Neural progenitor cell (in vitro differentiated cells): Measurements from ENCODE around the gene ERVMER34-1. TPM values are rescaled to one million over a fixed set of nuclear protein-coding genes. Genes with fewer than 3 reads are reported as not detected.

Experiments
- DNase-seq: peaks from one replicate; pipeline ENCODE4 v3.0.0-alpha.2; 2016; ENCODE audit warnings: low spot score
- H2AFZ ChIP-seq: fragments of 200-600 bp; sonication (generic); replicated peaks from 2 replicates; pipeline ENCODE4 v1.6.1; 2016; ENCODE audit warnings: antibody characterized with exemption
- H3F3A ChIP-seq: fragments of 200-600 bp; sonication (generic); 2 replicates; pipeline ENCODE4 v1.6.1; 2016; ENCODE audit warnings: antibody characterized with exemption, low read depth
- H3K27ac ChIP-seq: fragments of 200-600 bp; sonication (generic); 2 replicates; pipeline ENCODE4 v1.5.1; 2016; ENCODE audit warnings: mild to moderate bottlenecking
- H3K27me3 ChIP-seq: fragments of 200-600 bp; sonication (generic); 2 replicates; pipeline ENCODE4 v1.6.1; 2016; ENCODE audit warnings: mild to moderate bottlenecking, moderate library complexity
- H3K36me3 ChIP-seq: fragments of 200-600 bp; sonication (generic); 2 replicates; pipeline ENCODE4 v1.5.1; 2016
- H3K4me1 ChIP-seq: fragments of 200-600 bp; sonication (generic); 2 replicates; pipeline ENCODE4 v1.6.1; 2016; ENCODE audit warnings: mixed run types
- H3K4me2 ChIP-seq: fragments of 200-600 bp; sonication (generic); 2 replicates; pipeline ENCODE4 v1.6.1; 2016
- H3K4me3 ChIP-seq: fragments of 200-600 bp; sonication (generic); 2 replicates; pipeline ENCODE4 v1.5.1; 2016
- H3K79me2 ChIP-seq: fragments of 200-600 bp; sonication (generic); 2 replicates; pipeline ENCODE4 v1.6.1; 2016; ENCODE audit warnings: low read depth
- H3K9ac ChIP-seq: fragments of 200-600 bp; sonication (generic); 2 replicates; pipeline ENCODE4 v1.6.1; 2016
- H3K9me3 ChIP-seq: fragments of 200-600 bp; sonication (generic); 2 replicates; pipeline ENCODE4 v1.5.1; 2016; ENCODE audit warnings: low read depth
- H4K20me1 ChIP-seq: fragments of 200-600 bp; sonication (generic); 2 replicates; pipeline ENCODE4 v1.6.1; 2016; ENCODE audit warnings: low read depth
- H3K27ac Mint-ChIP-seq: 3 replicates; pipeline ENCODE4 v1.8.0; 2021; ENCODE audit warnings: mixed read lengths
- H3K27me3 Mint-ChIP-seq: 2 replicates; pipeline ENCODE4 v1.8.0; 2022; ENCODE audit warnings: low read depth, mild to moderate bottlenecking, inconsistent platforms, moderate library complexity, mixed read lengths; ENCODE audit not compliant: insufficient read depth
- H3K36me3 Mint-ChIP-seq: 3 replicates; pipeline ENCODE4 v1.8.0; 2021; ENCODE audit warnings: mixed read lengths
- H3K4me1 Mint-ChIP-seq: 3 replicates; pipeline ENCODE4 v1.8.0; 2021; ENCODE audit warnings: mixed read lengths
- H3K4me3 Mint-ChIP-seq: 3 replicates; pipeline ENCODE4 v1.8.0; 2021; ENCODE audit warnings: mild to moderate bottlenecking, moderate library complexity, mixed read lengths
- H3K9me3 Mint-ChIP-seq: 3 replicates; pipeline ENCODE4 v1.8.0; 2020; ENCODE audit warnings: mixed read lengths
- CTCF ChIP-seq: fragments of 200-600 bp; sonication (generic); IDR thresholded peaks from 2 replicates; pipeline ENCODE4 v1.5.1; 2017; ENCODE audit warnings: antibody characterized with exemption, mild to moderate bottlenecking
- EZH2 ChIP-seq: fragments of 200-600 bp; sonication (generic); IDR thresholded peaks from 2 replicates; pipeline ENCODE4 v1.6.1; 2017; ENCODE audit warnings: antibody characterized with exemption, mild to moderate bottlenecking, moderate library complexity
- EZH2phosphoT487 ChIP-seq: fragments of 200-600 bp; sonication (generic); IDR thresholded peaks from 2 replicates; pipeline ENCODE4 v1.6.1; 2017; ENCODE audit warnings: antibody characterized with exemption
- total RNA-seq: library from RNA; depleted of rRNA; stranded (reverse); fragments of >200 nt; gene quantifications from 2 replicates; pipeline ENCODE4 v1.2.3, GENCODE V29; 2015; ENCODE audit warnings: low replicate concordance

ERVMER34-1 gene
- total RNA-seq, 1 donor from 2014 or later: 2.0 TPM

- H2AFZ ChIP-seq: no peak overlapping the region
- Mint-ChIP-seq H3K4me3 (no peak overlapping the region), H3K27ac (no peak overlapping the region), H3K27me3 (no peaks in the 10 kb centered on the region), H3K36me3 (no peaks in the 10 kb centered on the region), H3K9me3 (no peaks in the 10 kb centered on the region), H3K4me1 (peaks cover 15% of the 10 kb centered on the region)
- no peak for DNase-seq
- no peak overlapping the region for H3K4me2 ChIP-seq
- no peaks in the 10 kb centered on the region for H3K79me2 ChIP-seq
- H3K27me3 ChIP-seq: no peaks in the 10 kb centered on the region
- no peaks in the 10 kb centered on the region for H4K20me1 ChIP-seq
- no peaks in the 10 kb centered on the region for H3K36me3 ChIP-seq
- no peak overlapping the region for H3K27ac ChIP-seq
- H3K4me3 ChIP-seq: no peak overlapping the region
- H3K4me1 ChIP-seq: no peaks in the 10 kb centered on the region
- TF ChIP-seq EZH2 (no peak), CTCF (no peak), EZH2phosphoT487 (no peak)
- no peaks in the 10 kb centered on the region for H3F3A ChIP-seq
- H3K9me3 ChIP-seq: no peaks in the 10 kb centered on the region
- H3K9ac ChIP-seq: no peak overlapping the region
Measured at GRCh38 chr4:52760256-52760655, 9.0 kb upstream of the ERVMER34-1 start.

- Histone ChIP-seq H3K27me3 (peaks cover 33% of the 10 kb centered on the region), H4K20me1 (no peaks in the 10 kb centered on the region), H2AFZ (no peak overlapping the region), H3K4me1 (no peaks in the 10 kb centered on the region), H3K27ac (no peak overlapping the region), H3F3A (no peaks in the 10 kb centered on the region), H3K9ac (no peak overlapping the region), H3K79me2 (no peaks in the 10 kb centered on the region), H3K4me3 (no peak overlapping the region), H3K4me2 (no peak overlapping the region), H3K36me3 (no peaks in the 10 kb centered on the region), H3K9me3 (no peaks in the 10 kb centered on the region)
- no peak for DNase-seq
- TF ChIP-seq EZH2 (no peak), CTCF (no peak), EZH2phosphoT487 (no peak)
- Mint-ChIP-seq H3K4me3 (no peak overlapping the region), H3K4me1 (peaks cover 14% of the 10 kb centered on the region), H3K27ac (no peak overlapping the region), H3K9me3 (peaks cover 7% of the 10 kb centered on the region), H3K36me3 (no peaks in the 10 kb centered on the region), H3K27me3 (peaks cover 9% of the 10 kb centered on the region)
Measured at GRCh38 chr4:52755426-52755825, 4.2 kb upstream of the ERVMER34-1 start.

GRCh38 chr4:52752936-52753335 lies 1.7 kb upstream of the ERVMER34-1 start:
- Histone ChIP-seq H3K4me1 (no peaks in the 10 kb centered on the region), H3K9ac (no peak overlapping the region), H4K20me1 (no peaks in the 10 kb centered on the region), H3K9me3 (no peaks in the 10 kb centered on the region), H3F3A (no peaks in the 10 kb centered on the region), H3K4me2 (no peak overlapping the region), H2AFZ (no peak overlapping the region), H3K36me3 (no peaks in the 10 kb centered on the region), H3K4me3 (no peak overlapping the region), H3K27me3 (peaks cover 44% of the 10 kb centered on the region), H3K27ac (no peak overlapping the region), H3K79me2 (no peaks in the 10 kb centered on the region)
- TF ChIP-seq EZH2phosphoT487: no peak
- no peak for TF ChIP-seq EZH2
- no peak for TF ChIP-seq CTCF
- no peak overlapping the region for H3K4me3 Mint-ChIP-seq
- DNase-seq: no peak
- no peak overlapping the region for H3K27ac Mint-ChIP-seq
- H3K4me1 Mint-ChIP-seq: peaks cover 2% of the 10 kb centered on the region
- H3K9me3 Mint-ChIP-seq: peaks cover 9% of the 10 kb centered on the region
- peaks cover 1% of the 10 kb centered on the region for H3K36me3 Mint-ChIP-seq
- H3K27me3 Mint-ChIP-seq: peaks cover 18% of the 10 kb centered on the region
